Measurements from ENCODE around the gene POLR2J. TPM values are rescaled to one million over a fixed set of nuclear protein-coding genes. Genes with fewer than 3 reads are reported as not detected.

Gene POLR2J
- total RNA-seq, 1 donor from 2014 or later: 47.9 TPM

DNA sequence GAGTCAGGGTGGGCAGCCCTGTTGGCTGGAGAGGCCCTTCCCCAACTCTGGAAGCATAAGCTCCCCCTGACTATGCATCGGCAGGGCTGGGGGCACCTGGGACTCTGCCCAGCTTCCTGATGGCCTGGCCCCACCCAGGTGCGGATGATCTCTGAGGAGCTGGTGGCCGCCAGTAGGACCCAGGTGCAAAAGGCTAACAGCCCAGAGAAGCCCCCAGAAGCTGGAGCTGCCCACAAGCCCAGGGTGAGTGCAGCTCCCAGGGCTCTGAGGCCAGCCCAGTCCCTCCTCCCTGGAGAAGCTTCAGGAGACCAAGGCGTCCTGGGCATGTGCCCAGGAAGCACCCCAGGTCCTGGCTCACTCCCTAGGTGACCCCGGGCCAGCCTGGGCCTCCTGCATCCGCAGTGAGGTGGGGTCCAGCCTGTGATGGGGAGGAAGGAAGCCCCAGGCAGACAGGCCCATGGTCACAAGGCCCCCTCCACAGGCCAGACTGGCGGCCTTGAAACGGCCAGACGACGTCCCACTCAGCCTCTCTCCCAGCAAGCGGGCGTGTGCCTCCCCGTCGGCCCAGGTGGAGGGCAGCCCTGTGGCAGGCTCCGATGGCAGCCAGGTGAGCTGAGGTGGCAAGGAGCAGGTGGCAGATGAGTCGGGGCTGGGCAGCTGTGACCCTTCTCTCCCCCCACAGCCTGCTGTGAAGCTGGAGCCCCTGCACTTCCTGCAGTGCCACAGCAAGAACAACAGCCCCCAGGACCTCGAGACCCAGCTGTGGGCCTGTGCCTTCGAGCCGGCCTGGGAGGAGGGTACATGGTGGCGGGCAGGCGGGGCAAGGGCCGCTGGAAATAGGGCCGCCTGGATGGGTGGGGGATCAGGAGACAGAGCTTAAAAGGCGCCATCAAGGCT lies 10.9 kb downstream of the POLR2J start:
- intact Hi-C loops (cut with micrococcal nuclease): loop anchor here (1.0 to 10.0 kb wide), 3 partner anchors 18 to 1146 kb away; partner anchors contain the start of genes FAM185A and IFT22

DNA sequence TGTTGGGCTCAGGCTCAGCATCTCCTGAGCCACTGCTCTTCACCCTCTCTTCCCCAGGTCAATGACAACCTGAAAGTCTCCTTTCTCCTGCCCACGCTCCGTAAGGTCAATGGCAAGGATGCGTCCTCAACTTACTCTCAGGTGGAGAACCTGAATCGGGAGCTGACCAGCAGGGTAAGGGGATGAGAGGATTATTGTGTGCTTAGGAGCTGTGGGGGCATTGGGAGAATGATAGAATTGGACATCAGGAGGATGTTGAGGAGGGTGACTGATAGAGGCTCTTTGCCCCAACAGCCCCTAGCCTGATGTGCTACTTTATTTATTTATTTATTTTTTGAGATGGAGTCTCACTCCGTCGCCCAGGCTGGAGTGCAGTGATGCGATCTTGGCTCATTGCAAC lies 12.6 kb downstream of the POLR2J start:
- intact Hi-C loops (cut with micrococcal nuclease): loop anchor here (5.0 to 10.0 kb wide), 2 partner anchors 279 to 1144 kb away; partner anchors contain the start of genes FAM185A and IFT22

DNA sequence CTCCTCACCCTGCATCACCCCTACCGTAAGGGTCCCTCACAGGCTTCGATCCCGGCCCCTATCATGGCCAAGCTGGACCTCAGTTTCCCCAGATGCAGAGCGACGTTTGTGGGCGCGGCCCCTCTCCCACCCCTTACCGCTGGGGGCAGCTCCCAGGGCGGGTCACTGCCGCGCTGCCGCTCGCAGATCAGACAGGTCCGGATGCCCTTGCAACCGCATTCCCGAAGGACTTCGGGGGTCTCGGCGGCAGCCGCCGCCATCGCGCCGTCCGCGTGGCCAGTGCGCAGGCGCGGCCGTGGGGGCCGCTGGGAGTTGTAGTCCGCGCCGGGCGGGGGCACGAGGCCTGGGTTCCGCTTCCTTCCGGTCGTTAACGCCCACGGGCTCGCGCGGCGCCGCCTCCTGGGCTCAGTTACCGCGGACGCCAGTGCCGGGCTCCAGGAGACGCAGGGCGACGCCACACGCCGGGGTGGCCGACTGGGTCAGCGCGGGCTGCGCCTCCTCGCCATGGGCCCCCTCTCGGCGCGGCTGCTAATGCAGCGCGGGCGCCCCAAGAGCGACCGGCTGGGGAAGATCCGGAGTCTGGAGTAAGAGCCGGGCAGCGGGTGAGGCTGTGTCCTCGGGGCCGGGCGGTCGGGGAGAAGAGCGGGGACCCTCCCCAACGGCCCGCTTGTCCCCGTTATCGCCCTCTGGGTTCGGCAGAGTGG lies 14.0 kb downstream of the POLR2J start, which contains the start of the genes ALKBH4 and LRWD1:
ALKBH4 (minus strand) TSS at position 287 of the 704 bp plus-strand sequence; CDS start at position 260, 27 bp downstream.
LRWD1 (plus strand) TSS at position 408 of the 704 bp plus-strand sequence; CDS start at position 505, 97 bp downstream.
- intact Hi-C loops (cut with micrococcal nuclease): loop anchor here (1.0 to 10.0 kb wide), 8 partner anchors 32 to 1142 kb away; partner anchors contain the start of genes FAM185A, IFT22, PRKRIP1 and SH2B2

DNA sequence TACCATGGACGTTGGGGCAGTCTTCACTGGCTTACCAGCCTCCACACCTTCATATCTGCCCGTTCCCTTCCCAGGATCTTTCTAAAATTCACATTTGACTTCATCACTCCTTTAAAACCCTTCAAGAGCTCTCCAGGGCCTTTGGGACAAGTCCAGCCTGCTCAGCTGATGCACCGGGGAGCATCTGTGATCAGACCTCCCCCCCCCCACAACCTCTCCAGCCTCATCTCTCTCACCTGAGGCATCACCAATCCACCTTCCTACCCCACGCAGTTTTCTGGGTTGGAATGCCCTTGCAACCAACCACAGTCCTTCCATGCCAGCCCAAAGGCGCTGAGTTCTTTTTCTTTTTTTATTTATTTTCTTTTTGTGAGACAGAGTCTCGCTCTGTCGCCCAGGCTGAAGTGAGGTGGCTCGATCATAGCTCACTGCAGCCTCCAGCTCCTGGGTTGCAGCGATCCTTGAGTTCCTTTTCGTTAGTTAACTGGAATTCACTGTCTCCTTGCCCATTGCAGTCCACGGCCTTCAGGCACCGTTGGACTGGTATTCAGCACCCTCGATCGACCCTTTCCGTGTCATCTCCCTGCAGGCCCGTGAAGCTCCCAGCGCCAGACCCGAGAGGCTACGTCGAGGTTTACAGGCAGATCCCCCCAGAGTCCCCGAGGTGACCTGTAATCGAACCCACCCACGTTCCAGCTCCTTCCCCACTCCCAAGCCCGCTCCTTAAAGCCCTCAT lies 14.7 kb downstream of the POLR2J start:
- intact Hi-C loops (cut with micrococcal nuclease): loop anchor here (1.0 to 10.0 kb wide), 5 partner anchors 32 to 281 kb away; partner anchors contain the start of genes FAM185A, PRKRIP1 and SH2B2

DNA sequence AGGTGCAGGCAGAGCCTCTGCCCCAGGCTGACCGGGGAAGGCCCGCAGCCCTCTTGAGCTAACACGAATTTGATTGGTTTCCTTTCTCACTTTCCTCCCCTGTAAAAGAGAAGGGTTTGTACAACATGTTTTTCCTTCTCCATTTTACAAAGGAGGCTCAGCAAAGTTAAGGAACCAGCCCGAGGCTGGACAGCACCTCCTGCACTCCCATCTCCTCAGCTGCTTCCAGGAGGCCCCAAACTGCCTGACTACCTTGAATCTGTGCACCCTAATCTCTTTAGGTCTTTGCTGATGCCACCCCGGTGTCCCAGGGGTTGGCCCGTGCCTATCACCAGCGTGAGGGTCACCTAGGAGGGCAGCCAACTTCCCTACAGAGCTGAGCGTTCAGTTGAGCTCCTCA lies 18.3 kb downstream of the POLR2J start:
- intact Hi-C loops (cut with micrococcal nuclease): loop anchor here (10.0 kb wide), 1 partner anchor 284 kb away; the partner anchor contains the start of gene FAM185A

DNA sequence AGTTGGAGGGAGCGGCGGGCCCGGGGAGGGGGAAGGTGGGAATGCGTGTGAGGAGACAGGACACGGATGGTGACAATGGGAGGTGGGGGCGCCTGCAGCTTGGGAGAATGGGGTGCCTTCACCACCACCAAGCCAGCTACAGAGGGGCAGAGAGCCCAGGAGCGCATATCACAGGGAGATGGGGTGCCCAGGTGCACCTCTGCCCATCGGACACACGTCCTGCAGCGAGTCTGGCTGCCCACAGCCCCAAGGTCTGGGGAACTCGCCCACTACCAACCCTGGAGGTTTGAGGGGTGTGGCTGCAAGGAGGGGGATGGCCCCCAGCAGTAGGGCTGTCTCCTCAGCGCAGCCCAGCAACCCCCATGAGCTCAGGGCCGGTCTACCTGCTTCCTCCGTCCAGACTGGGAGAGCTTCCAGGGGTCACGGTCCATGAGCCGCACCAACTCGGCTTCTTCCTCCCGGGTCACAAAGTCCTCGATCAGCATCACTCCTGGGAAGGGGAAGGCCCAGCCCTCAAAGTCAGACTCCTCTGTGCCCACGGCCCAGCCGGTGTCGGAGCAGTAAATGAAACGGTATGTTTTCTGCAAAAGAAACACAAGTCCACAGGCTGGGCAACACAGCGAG lies 19.4 kb downstream of the POLR2J start:
- intact Hi-C loops (cut with micrococcal nuclease): no loop called here

DNA sequence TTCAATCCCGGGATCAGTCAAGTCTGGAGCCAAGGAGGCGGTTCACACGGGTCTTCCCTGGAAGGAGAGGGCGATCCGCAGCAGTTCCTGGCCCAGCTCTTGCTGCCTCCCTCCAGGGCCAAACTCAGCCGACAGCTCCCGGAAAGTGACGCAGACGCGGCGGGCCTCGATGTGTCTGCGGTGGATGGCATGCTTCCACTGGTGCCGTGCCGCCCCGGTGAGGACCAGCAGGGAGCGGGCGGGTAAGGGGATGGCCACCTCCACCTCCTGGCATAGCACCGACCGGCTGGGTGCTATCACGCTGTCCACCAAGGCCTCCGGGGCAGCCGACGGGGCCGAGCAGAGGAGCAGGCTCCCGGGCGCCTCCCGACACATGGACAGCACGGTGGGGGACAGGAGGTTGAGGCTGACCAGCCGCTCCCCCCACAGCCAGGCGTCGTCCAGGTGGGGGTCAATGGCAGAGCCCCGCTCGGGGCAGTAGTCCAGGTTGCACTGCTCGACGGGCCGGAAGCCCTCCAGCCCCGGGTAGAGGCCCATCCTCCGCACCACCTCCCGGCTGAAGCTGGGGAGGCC lies 21.3 kb downstream of the POLR2J start:
- intact Hi-C loops (cut with micrococcal nuclease): no loop called here

DNA sequence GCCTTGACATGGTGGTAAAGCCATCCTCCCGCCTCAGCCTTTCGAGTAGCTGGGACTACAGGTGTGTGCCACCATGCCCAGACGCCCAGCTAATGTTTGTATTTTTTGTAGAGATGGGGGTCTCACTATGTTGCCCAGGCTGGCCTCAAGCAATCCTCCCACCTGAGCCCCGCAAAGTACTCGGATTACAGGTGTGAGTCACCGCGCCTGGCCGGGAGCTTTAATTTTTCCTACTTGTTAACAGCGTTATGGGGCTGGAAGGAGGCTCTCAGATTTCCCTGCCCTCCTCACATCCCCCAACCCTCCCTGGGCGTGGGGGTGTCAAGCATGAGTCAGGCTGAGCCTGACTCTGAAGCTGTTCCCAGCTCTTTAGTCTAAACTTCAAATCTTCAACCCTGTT lies 22.4 kb downstream of the POLR2J start:
- intact Hi-C loops (cut with micrococcal nuclease): no loop called here

DNA sequence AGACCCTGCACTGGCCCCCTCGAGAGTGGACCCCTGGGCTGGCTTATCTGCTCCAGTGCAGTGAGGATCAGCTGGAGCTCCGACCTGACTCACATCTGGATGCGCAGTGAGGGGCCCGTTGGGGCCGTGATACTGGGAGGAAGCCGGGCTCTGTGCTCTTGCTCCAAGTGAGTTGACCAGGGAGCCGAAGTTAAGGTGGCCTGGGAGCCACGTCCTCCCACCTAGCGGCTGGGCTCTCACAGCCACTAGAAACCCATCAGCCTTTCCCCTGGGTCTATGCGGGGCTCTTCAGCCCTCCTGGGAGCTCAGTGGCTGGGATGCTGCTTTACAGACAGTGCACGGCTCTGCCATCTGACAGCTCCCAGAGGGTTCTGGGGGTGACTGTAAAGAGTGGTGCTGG lies 23.1 kb downstream of the POLR2J start:
- intact Hi-C loops (cut with micrococcal nuclease): no loop called here

DNA sequence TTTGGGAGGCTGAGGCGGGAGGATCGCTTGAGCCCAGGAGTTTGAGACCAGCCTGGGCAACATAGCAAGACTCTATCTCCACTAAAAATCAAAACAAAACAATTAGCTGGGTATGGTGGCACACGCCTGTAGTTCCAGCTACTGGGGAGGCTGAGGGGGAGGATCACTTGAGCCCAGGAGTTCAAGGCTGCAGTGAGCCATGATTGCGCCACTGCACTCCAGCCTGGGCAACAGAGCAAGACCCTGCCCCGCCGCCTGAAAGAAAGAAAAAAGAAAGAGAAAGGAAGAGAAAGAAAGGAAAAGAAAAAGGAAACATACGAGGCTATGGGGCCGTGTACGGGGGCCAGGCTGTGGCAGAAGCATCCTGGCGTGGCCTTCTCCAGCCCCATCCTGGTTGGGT lies 23.8 kb downstream of the POLR2J start:
- intact Hi-C loops (cut with micrococcal nuclease): loop anchor here (5.0 kb wide), 1 partner anchor 178 kb away; no protein-coding TSS in a partner anchor

DNA sequence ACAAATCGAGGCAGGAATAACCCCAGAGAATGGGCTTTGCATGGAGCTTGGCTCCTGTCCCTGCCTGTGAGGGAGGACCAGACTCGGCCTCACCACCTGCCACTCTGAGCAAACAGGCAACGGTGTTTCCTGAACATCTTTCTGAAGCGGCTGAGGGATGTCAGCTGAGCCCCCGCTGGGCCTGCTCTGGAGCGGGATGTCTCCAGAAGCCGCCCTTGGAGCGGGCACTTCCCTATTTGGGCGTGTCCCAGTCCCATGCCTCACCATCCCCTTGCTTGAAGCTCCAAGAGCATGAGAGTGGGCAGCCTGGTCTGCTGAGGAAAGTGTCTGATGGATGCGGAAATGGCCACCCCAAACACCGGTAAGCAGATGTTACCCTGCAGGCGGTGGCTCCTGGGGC lies 24.3 kb downstream of the POLR2J start:
- intact Hi-C loops (cut with micrococcal nuclease): loop anchor here (5.0 kb wide), 1 partner anchor 177 kb away; no protein-coding TSS in a partner anchor

DNA sequence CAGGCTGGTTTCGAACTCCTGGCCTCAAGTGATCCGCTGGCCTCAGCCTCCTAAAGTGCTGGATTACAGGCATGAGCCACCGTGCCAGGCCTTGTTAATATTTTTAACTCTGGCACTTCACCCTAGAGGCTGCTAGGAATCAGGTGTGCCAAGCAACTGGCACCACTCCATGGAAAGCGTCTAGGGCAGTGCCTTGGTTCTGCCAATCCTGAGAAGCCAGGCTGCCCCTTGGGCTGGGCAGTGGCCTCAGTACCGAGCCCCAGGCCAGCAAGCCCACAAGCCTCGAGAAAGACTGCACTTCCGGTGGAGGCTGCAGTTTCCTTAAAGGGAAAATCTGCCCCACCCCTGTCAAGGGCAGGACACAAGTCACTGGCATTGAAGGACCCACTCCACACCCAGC lies 25.4 kb downstream of the POLR2J start:
- intact Hi-C loops (cut with micrococcal nuclease): loop anchor here (5.0 kb wide), 1 partner anchor 176 kb away; no protein-coding TSS in a partner anchor

DNA sequence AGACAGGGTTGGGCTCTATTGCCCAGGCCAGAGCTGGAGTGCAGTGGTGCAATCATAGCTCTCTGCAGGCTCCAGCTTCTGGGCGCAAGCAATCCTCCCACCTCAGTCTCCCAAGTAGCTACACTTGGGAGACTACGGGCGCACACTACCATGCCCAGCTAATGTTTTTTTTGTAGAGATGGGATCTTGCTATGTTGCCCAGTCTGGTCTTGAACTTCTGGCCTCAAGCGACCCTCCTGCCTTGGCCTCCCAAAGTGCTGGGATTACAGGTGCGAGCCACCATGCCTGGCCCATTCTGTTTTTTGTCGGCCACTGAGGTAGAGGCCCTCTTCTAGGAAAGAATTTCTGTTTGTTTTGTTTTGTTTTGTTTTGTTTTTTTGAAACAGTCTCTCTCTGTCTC lies 26.3 kb downstream of the POLR2J start:
- intact Hi-C loops (cut with micrococcal nuclease): loop anchor here (5.0 kb wide), 1 partner anchor 175 kb away; no protein-coding TSS in a partner anchor

DNA sequence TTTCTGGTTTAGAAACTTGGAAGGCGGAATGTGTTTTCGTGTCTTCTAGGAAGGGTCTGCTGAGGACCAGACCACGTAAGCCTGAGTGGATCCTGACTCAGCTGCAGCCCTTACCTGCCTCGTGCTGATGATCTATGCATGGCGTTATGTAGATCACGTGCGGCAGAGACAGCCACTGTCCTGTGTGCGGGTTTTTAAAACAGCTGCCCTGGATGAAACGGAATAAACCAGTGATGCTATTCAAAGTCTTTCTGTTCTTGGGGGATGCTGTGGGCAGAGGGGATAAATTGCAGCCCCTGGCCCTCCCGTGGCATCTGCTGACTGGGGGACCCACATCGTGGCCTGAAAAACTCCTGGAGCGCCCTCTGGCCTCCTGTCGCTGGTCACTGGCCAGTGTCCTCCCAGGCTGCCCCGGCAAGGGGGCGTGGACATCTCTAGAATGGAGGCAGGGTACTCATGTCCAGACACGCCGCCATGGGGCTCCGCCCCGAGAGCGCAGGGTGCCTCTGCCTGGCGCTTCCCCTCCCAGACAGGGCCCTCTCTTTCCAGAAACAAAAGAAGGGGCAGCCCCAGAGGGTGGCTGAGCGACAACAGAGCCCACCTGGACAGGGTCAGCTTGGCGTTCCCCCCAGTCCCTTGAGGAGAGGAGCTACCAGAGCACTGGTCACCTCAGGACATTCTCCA lies 27.2 kb downstream of the POLR2J start:
- intact Hi-C loops (cut with micrococcal nuclease): loop anchor here (5.0 kb wide), 1 partner anchor 174 kb away; no protein-coding TSS in a partner anchor

DNA sequence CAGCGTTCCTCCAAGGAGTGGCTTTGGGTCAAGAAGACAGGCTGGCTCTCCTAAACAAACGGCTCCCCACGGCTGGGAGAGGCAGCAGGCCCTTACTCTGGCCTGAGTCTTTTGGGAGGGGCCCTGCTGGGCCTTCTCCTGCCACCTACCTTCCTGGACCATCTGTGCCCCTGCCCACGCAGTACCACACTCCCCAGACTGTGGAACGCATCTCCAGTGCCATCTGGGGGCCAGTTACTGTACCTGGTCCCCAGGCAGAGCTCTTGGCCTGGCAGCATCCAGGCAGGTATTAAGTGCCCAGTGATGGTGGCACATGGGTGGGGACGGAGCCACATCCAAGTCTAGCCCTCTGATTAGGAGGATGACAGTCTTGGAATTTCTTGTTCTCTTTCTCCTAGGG lies 28.5 kb downstream of the POLR2J start:
- intact Hi-C loops (cut with micrococcal nuclease): loop anchor here (1.0 to 5.0 kb wide), 4 partner anchors 17 to 173 kb away; no protein-coding TSS in a partner anchor

DNA sequence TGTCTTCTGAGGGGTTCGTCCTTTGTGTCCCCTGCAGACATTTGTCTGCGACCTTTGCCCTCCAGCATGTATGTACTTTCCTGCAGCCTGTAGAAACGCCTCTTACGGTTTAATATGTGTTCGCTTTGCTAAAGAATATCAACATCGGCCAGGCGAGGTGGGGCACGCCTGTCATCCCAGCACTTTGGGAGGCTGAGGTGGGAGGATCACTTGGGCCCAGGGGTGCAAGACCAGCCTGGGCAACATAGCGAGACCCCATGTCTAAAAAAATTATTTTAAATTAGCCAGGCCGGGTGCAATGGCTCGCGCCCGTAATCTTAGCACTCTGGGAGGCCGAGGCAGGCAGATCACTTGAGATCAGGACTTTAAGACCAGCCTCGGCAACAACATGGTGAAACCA lies 29.6 kb downstream of the POLR2J start:
- intact Hi-C loops (cut with micrococcal nuclease): no loop called here

DNA sequence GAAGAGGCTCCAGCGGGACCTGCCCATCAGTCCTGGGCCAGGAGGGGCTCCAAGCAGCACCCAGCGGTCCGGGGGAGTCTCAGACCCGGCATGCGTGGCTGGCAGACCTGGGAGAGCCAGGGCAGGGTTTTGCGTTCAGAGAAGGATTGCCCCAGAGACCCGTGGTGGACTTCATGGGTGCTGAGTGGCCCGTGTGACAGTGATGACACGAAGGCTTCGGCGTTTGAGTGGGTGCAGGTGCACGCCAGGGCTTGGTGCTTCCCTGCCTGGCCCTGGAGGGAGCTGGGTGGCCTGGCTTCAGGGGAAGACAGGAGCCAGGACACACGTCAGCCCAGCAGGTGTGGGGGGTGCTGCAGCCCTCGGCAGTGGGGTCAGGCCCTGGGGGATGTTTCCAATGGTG lies 31.4 kb downstream of the POLR2J start:
- intact Hi-C loops (cut with micrococcal nuclease): no loop called here

DNA sequence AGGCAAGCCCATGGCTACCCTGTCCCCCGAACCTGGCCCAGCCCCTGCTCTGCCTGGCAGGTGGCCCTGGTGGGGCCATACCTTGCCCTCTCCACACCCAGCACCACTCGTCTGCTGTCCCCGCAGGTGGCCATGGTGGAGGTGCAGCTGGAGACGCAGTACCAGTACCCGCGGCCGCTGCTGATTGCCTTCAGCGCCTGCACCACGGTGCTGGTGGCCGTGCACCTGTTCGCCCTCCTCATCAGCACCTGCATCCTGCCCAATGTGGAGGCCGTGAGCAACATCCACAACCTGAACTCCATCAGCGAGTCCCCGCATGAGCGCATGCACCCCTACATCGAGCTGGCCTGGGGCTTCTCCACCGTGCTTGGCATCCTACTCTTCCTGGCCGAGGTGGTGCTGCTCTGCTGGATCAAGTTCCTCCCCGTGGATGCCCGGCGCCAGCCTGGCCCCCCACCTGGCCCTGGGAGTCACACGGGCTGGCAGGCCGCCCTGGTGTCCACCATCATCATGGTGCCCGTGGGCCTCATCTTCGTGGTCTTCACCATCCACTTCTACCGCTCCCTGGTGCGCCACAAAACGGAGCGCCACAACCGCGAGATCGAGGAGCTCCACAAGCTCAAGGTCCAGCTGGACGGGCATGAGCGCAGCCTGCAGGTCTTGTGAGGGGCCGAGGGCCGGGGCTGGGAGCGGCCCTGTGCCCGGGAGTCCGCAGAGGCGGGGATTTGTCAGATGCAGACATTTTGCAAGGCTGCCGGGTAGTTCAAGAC lies 32.1 kb downstream of the POLR2J start:
- intact Hi-C loops (cut with micrococcal nuclease): no loop called here
